GM12892 (cell line): ENCODE measurements around the gene PM20D2.

Source experiments
- DNase-seq: peaks from one replicate; pipeline ENCODE4 v3.0.0; 2011; ENCODE audit not compliant: insufficient read length
- FAIRE-seq: peaks from 2 replicates; lab custom pipeline; 2011; peaks lifted over from hg19 to GRCh38; lab: Jason Lieb, UNC
- POLR2A ChIP-seq: IDR thresholded peaks from 2 replicates; pipeline ENCODE4 v1.6.1; 2011; ENCODE audit warnings: low read depth, low read length, control low read depth
- POLR2AphosphoS5 ChIP-seq: IDR thresholded peaks from 2 replicates; pipeline ENCODE4 v1.6.1; 2011; ENCODE audit warnings: low read depth, low read length, control low read depth
- TAF1 ChIP-seq: IDR thresholded peaks from 2 replicates; pipeline ENCODE4 v1.6.1; 2011; ENCODE audit warnings: low read depth, mild to moderate bottlenecking, control low read depth, low read length, borderline replicate concordance

Gene PM20D2

GRCh38 chr6:89194559-89194958, 48.7 kb downstream of the PM20D2 start:
- no peak for DNase-seq
- FAIRE-seq = no peak
- TF ChIP-seq TAF1 = no peak
- no peak for TF ChIP-seq POLR2A
- no peak for TF ChIP-seq POLR2AphosphoS5

- no peak for TF ChIP-seq POLR2AphosphoS5
- no peak for TF ChIP-seq POLR2A
- TF ChIP-seq TAF1 = no peak
- FAIRE-seq (no peak), DNase-seq (no peak)
Observed at GRCh38 chr6:89197141-89197540, 51.3 kb downstream of the PM20D2 start.

GRCh38 chr6:89198235-89198634, 52.4 kb downstream of the PM20D2 start:
- no peak for DNase-seq
- no peak for TF ChIP-seq POLR2A
- no peak for TF ChIP-seq POLR2AphosphoS5
- FAIRE-seq = no peak

- FAIRE-seq = no peak
- TF ChIP-seq TAF1 (no peak), POLR2AphosphoS5 (no peak)
- no peak for DNase-seq
Observed at GRCh38 chr6:89199579-89199978, 53.7 kb downstream of the PM20D2 start.

- TF ChIP-seq TAF1 (no peak), POLR2A (no peak), POLR2AphosphoS5 (no peak)
- no peak for FAIRE-seq
- DNase-seq = no peak
Observed at GRCh38 chr6:89200706-89201215, 54.9 kb downstream of the PM20D2 start.

GRCh38 chr6:89204096-89204495, 58.2 kb downstream of the PM20D2 start:
- FAIRE-seq = no peak

GRCh38 chr6:89205819-89206218, 60.0 kb downstream of the PM20D2 start:
- no peak for DNase-seq
- TF ChIP-seq TAF1 (no peak), POLR2AphosphoS5 (no peak), POLR2A (no peak)
- no peak for FAIRE-seq

More at GRCh38 chr6:89204096-89204495, 58.2 kb downstream of the PM20D2 start:
- no peak for TF ChIP-seq POLR2A
- TF ChIP-seq TAF1 = no peak
- no peak for TF ChIP-seq POLR2AphosphoS5
- DNase-seq = no peak

- TF ChIP-seq POLR2A (no peak), TAF1 (no peak), POLR2AphosphoS5 (no peak)
- no peak for DNase-seq
- FAIRE-seq = no peak
Observed at GRCh38 chr6:89208551-89208950, 62.7 kb downstream of the PM20D2 start.

GRCh38 chr6:89209457-89209856, 63.6 kb downstream of the PM20D2 start:
- no peak for FAIRE-seq
- TF ChIP-seq POLR2A (no peak), TAF1 (no peak), POLR2AphosphoS5 (no peak)
- no peak for DNase-seq

GRCh38 chr6:89212472-89212871, 66.6 kb downstream of the PM20D2 start:
- FAIRE-seq = no peak
- no peak for TF ChIP-seq POLR2A
- no peak for TF ChIP-seq POLR2AphosphoS5
- TF ChIP-seq TAF1 = no peak

GRCh38 chr6:89214197-89214596, 68.3 kb downstream of the PM20D2 start:
- FAIRE-seq = no peak
- no peak for DNase-seq
- TF ChIP-seq POLR2A (no peak), POLR2AphosphoS5 (no peak), TAF1 (no peak)

More at GRCh38 chr6:89212472-89212871, 66.6 kb downstream of the PM20D2 start:
- DNase-seq = no peak
